ENCODE data around the gene ARHGAP40. TPM values are rescaled to one million over a fixed set of nuclear protein-coding genes. Genes with fewer than 3 reads are reported as not detected.

The ARHGAP40 gene
- total RNA-seq, 1 experiment from 2014 or later, result 0.18 TPM

DNA sequence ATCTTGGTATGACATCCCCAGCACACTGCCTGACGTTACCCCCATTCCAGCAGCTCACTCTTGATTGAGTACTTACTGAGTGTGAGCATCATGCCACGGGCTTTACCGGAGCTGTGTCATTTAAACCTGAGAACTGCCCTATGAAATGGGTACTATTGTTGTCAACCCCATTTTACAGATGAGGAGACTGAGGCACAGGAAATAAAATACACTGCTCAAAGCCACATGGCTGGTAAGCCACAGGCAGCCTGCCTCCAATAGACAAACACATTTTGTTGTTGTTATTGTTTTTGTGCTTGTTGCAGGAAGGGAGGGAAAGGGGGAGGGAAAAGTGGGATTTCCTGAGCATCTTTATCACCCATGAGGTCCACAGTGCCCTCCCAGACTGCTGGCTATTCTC lies 69.2 kb downstream of the ARHGAP40 start:
- ATAC-seq, result no peak
- in situ Hi-C loops (cut with HindIII; ENCODE audit: low pct_unique_long_range_greater_than_20kb, low sequenced_read_pairs) (no loop called here), intact Hi-C loops (cut with micrococcal nuclease; ENCODE audit: unreplicated experiment) (no loop called here)
- DNase-seq (ENCODE audit: low read depth, low spot score), result no peak
- POLR2A ChIA-PET, result no interaction called here
- Histone ChIP-seq H3K27me3 (ENCODE audit: control insufficient read depth, insufficient read depth, low read length) (0 out of 2 replicates have a peak, but pooled peaks cover 2% of the 10 kb centered on the region), H3K9me3 (ENCODE audit: control insufficient read depth, insufficient read depth, low read depth, low read length) (no peaks in the 10 kb centered on the region), H3K4me1 (ENCODE audit: control insufficient read depth, insufficient read depth, low read length) (no peaks in the 10 kb centered on the region), H3K27ac (ENCODE audit: low read length) (no peak overlapping the region), H3K4me3 (ENCODE audit: low read depth in 2 of 2, low read length in 2 of 2) (no peak overlapping the region), H3K36me3 (ENCODE audit: control insufficient read depth, insufficient read depth, low read length) (no peaks in the 10 kb centered on the region)
- BruUV-seq (replicated peaks), result no TSS peak
- no peak for TF ChIP-seq SIN3A (IDR thresholded peaks at IDR 0.05; ENCODE audit: borderline replicate concordance, insufficient read depth, low read depth, low read length)
- TF ChIP-seq CTCF (IDR thresholded peaks at IDR 0.05), result no peak
- TF ChIP-seq POLR2AphosphoS5 (IDR thresholded peaks at IDR 0.05; ENCODE audit: low read depth, low read length), result no peak
- no peak for TF ChIP-seq REST (IDR thresholded peaks at IDR 0.05; ENCODE audit: insufficient read depth in 1 of 2, low read depth in 2 of 2, low read length in 1 of 2)
- no peak for TF ChIP-seq TCF7L2 (IDR thresholded peaks at IDR 0.05; ENCODE audit: low read depth, low read length)
- CTCF ChIA-PET, result no interaction called here

DNA sequence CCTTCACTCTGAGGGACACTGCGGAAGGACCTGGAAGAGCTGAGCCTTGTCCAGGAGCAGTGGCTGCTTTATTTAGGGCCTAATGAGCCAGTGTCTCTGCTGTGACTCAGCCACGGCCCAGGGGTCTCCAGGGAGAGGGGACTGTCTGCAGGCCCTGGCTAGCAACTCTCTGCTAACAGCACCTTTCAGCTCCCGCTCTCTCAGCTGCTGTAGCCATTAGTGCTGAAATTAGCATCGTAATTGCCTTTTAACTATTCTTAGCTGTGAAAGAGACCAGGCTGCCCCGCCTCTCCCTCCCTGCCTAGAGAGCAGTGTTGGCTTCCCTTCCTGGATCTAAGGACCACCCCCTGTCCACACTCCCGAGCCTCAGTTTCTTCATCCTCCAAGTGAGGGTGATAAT lies 69.6 kb downstream of the ARHGAP40 start:
- POLR2A ChIA-PET, result no interaction called here
- no TSS peak for BruUV-seq (replicated peaks)

More for the DNA sequence above, 69.6 kb downstream of the ARHGAP40 start:
- CTCF ChIA-PET, result interaction anchor here (0.6 kb wide), 1 partner anchor 864 kb away, joined by 4 read pairs; no protein-coding TSS in a partner anchor
- no peak for TF ChIP-seq POLR2AphosphoS5 (IDR thresholded peaks at IDR 0.05; ENCODE audit: low read depth, low read length)
- TF ChIP-seq REST (IDR thresholded peaks at IDR 0.05; ENCODE audit: insufficient read depth in 1 of 2, low read depth in 2 of 2, low read length in 1 of 2), result no peak
- no peak for TF ChIP-seq SIN3A (IDR thresholded peaks at IDR 0.05; ENCODE audit: borderline replicate concordance, insufficient read depth, low read depth, low read length)
- TF ChIP-seq TCF7L2 (IDR thresholded peaks at IDR 0.05; ENCODE audit: low read depth, low read length), result no peak
- TF ChIP-seq CTCF (IDR thresholded peaks at IDR 0.05), result no peak
- no peak overlapping the region for H3K4me3 ChIP-seq (ENCODE audit: low read depth in 2 of 2, low read length in 2 of 2)
- H3K27me3 ChIP-seq (ENCODE audit: control insufficient read depth, insufficient read depth, low read length), result 0 out of 2 replicates have a peak, but pooled peaks cover 2% of the 10 kb centered on the region
- no peaks in the 10 kb centered on the region for H3K36me3 ChIP-seq (ENCODE audit: control insufficient read depth, insufficient read depth, low read length)
- H3K27ac ChIP-seq (ENCODE audit: low read length), result no peak overlapping the region
- ATAC-seq, result no peak
- H3K4me1 ChIP-seq (ENCODE audit: control insufficient read depth, insufficient read depth, low read length), result no peaks in the 10 kb centered on the region
- no peak for DNase-seq (ENCODE audit: low read depth, low spot score)
- intact Hi-C loops (cut with micrococcal nuclease; ENCODE audit: unreplicated experiment) (no loop called here), in situ Hi-C loops (cut with HindIII; ENCODE audit: low pct_unique_long_range_greater_than_20kb, low sequenced_read_pairs) (no loop called here)
- H3K9me3 ChIP-seq (ENCODE audit: control insufficient read depth, insufficient read depth, low read depth, low read length), result no peaks in the 10 kb centered on the region
